HEK293 (cell line): ENCODE results near the gene TCF7L2.

Experiments used
- KLF10 ChIP-seq: fragments of 450-650 bp; IDR thresholded peaks from 2 replicates; pipeline ENCODE4 v1.5.1; 2018; ENCODE audit warnings: missing biosample characterization, mild to moderate bottlenecking, missing genetic modification characterization
- KLF9 ChIP-seq: fragments of 450-650 bp; formaldehyde crosslinking; IDR thresholded peaks from 2 replicates; pipeline ENCODE4 v1.5.1; 2016; ENCODE audit warnings: missing biosample characterization, missing genetic modification characterization, low read depth
- MYNN ChIP-seq: fragments of 450-650 bp; formaldehyde crosslinking; IDR thresholded peaks from 2 replicates; pipeline ENCODE4 v1.5.1; 2016; ENCODE audit warnings: missing biosample characterization, missing genetic modification characterization, borderline replicate concordance
- PBX3 ChIP-seq: sonication (generic); formaldehyde crosslinking; IDR thresholded peaks from 2 replicates; pipeline ENCODE4 v1.8.1; 2022; ENCODE audit warnings: mild to moderate bottlenecking, moderate library complexity, missing genetic modification reagents
- PRDM1 ChIP-seq: fragments of 450-650 bp; formaldehyde crosslinking; IDR thresholded peaks from 2 replicates; pipeline ENCODE4; 2016; ENCODE audit warnings: missing biosample characterization, missing genetic modification characterization
- PRDM6 ChIP-seq: fragments of 450-650 bp; formaldehyde crosslinking; IDR thresholded peaks from 2 replicates; pipeline ENCODE4 v1.5.1; 2017; ENCODE audit warnings: missing biosample characterization, missing genetic modification characterization
- SETDB1 ChIP-seq: IDR thresholded peaks from one replicate; pipeline ENCODE4 v1.6.1; 2017; ENCODE audit warnings: mild to moderate bottlenecking, low read length, moderate library complexity, mixed read lengths; ENCODE audit not compliant: insufficient read length
- SP2 ChIP-seq: fragments of 450-650 bp; formaldehyde crosslinking; IDR thresholded peaks from 2 replicates; pipeline ENCODE4 v1.5.1; 2016; ENCODE audit warnings: missing biosample characterization, missing genetic modification characterization
- YY1 ChIP-seq: fragments of 450-650 bp; formaldehyde crosslinking; IDR thresholded peaks from 2 replicates; pipeline ENCODE4 v1.5.1; 2018; ENCODE audit warnings: missing biosample characterization, missing genetic modification characterization
- YY2 ChIP-seq: fragments of 450-650 bp; formaldehyde crosslinking; IDR thresholded peaks from 2 replicates; pipeline ENCODE4 v1.5.1; 2016; ENCODE audit warnings: missing biosample characterization, missing genetic modification characterization
- ZBTB44 ChIP-seq: fragments of 450-650 bp; IDR thresholded peaks from 2 replicates; pipeline ENCODE4 v1.5.1; 2018; ENCODE audit warnings: missing biosample characterization, mild to moderate bottlenecking, missing genetic modification characterization
- ZBTB7A ChIP-seq: fragments of 450-650 bp; formaldehyde crosslinking; IDR thresholded peaks from 2 replicates; pipeline ENCODE4 v1.5.1; 2016; ENCODE audit warnings: low read depth, missing biosample characterization, missing genetic modification characterization
- ZFP37 ChIP-seq: fragments of 450-650 bp; formaldehyde crosslinking; IDR thresholded peaks from 2 replicates; pipeline ENCODE4 v1.5.1; 2016; ENCODE audit warnings: missing biosample characterization, missing genetic modification characterization
- ZNF138 ChIP-seq: fragments of 450-650 bp; formaldehyde crosslinking; IDR thresholded peaks from 2 replicates; pipeline ENCODE4 v1.5.1; 2016; ENCODE audit warnings: missing biosample characterization, missing genetic modification characterization, borderline replicate concordance
- ZNF140 ChIP-seq: fragments of 450-650 bp; formaldehyde crosslinking; IDR thresholded peaks from 2 replicates; pipeline ENCODE4 v1.5.1; 2016; ENCODE audit warnings: missing biosample characterization, missing genetic modification characterization
- ZNF16 ChIP-seq: fragments of 450-650 bp; formaldehyde crosslinking; IDR thresholded peaks from 2 replicates; pipeline ENCODE4 v1.5.1; 2016; ENCODE audit warnings: low read depth, missing biosample characterization, missing genetic modification characterization
- ZNF202 ChIP-seq: fragments of 450-650 bp; formaldehyde crosslinking; IDR thresholded peaks from 2 replicates; pipeline ENCODE4 v1.5.1; 2016; ENCODE audit warnings: missing biosample characterization, missing genetic modification characterization, borderline replicate concordance
- ZNF266 ChIP-seq: fragments of 450-650 bp; formaldehyde crosslinking; IDR thresholded peaks from 2 replicates; pipeline ENCODE4 v1.5.1; 2016; ENCODE audit warnings: missing biosample characterization, missing genetic modification characterization, low read depth
- ZNF280D ChIP-seq: fragments of 450-650 bp; formaldehyde crosslinking; IDR thresholded peaks from 2 replicates; pipeline ENCODE4 v1.5.1; 2016; ENCODE audit warnings: missing biosample characterization, missing genetic modification characterization
- ZNF350 ChIP-seq: fragments of 450-650 bp; formaldehyde crosslinking; IDR thresholded peaks from 2 replicates; pipeline ENCODE4 v1.5.0; 2017; ENCODE audit warnings: missing biosample characterization, mild to moderate bottlenecking, missing genetic modification characterization
- ZNF362 ChIP-seq: fragments of 450-650 bp; formaldehyde crosslinking; IDR thresholded peaks from 2 replicates; pipeline ENCODE4 v1.5.1; 2016; ENCODE audit warnings: missing biosample characterization, missing genetic modification characterization
- ZNF391 ChIP-seq: fragments of 450-650 bp; formaldehyde crosslinking; IDR thresholded peaks from 2 replicates; pipeline ENCODE4 v1.5.1; 2016; ENCODE audit warnings: low read depth, missing biosample characterization, missing genetic modification characterization, borderline replicate concordance
- ZNF394 ChIP-seq: fragments of 450-650 bp; formaldehyde crosslinking; IDR thresholded peaks from 2 replicates; pipeline ENCODE4 v1.5.1; 2016; ENCODE audit warnings: missing biosample characterization, missing genetic modification characterization, mild to moderate bottlenecking, moderate library complexity, borderline replicate concordance
- ZNF398 ChIP-seq: fragments of 450-650 bp; formaldehyde crosslinking; IDR thresholded peaks from 2 replicates; pipeline ENCODE4 v1.5.1; 2017; ENCODE audit warnings: missing biosample characterization, missing genetic modification characterization
- ZNF416 ChIP-seq: fragments of 450-650 bp; formaldehyde crosslinking; IDR thresholded peaks from 2 replicates; pipeline ENCODE4 v1.5.1; 2016; ENCODE audit warnings: missing biosample characterization, missing genetic modification characterization
- ZNF596 ChIP-seq: fragments of 450-650 bp; IDR thresholded peaks from 2 replicates; pipeline ENCODE4 v1.5.0; 2018; ENCODE audit warnings: missing biosample characterization, mild to moderate bottlenecking, missing genetic modification characterization, moderate library complexity
- ZSCAN23 ChIP-seq: fragments of 450-650 bp; formaldehyde crosslinking; IDR thresholded peaks from 2 replicates; pipeline ENCODE4 v1.5.1; 2016; ENCODE audit warnings: missing biosample characterization, missing genetic modification characterization

Gene TCF7L2

GRCh38 chr10:113063043-113063967, 113.3 kb downstream of the TCF7L2 start (continued):
- 0 out of 2 replicates have a peak, but pooled peaks have one; percentile 19 for TF ChIP-seq ZFP37
- TF ChIP-seq PBX3 (CRISPR knock-in tag): no peak
- TF ChIP-seq SETDB1: no peak
- no peak for TF ChIP-seq ZNF266 (tag by site-specific recombination)
- TF ChIP-seq PRDM6: peak; percentile 66
- TF ChIP-seq ZBTB44: 0 out of 2 replicates have a peak, but pooled peaks have one; percentile 4
- no peak for TF ChIP-seq ZSCAN23
- 0 out of 2 replicates have a peak, but pooled peaks have one; percentile 15 for TF ChIP-seq ZNF391 (tag by site-specific recombination)
- 0 out of 2 replicates have a peak, but pooled peaks have one; percentile 16 for TF ChIP-seq ZNF140 (tag by site-specific recombination)
- no peak for TF ChIP-seq KLF9 (tag by site-specific recombination)
- no peak for TF ChIP-seq ZNF280D (tag by site-specific recombination)
- no peak for TF ChIP-seq YY1
- TF ChIP-seq ZNF394 (tag by site-specific recombination): no peak
- no peak for TF ChIP-seq ZBTB7A (tag by site-specific recombination)
- TF ChIP-seq PRDM1: peak; percentile 87; the same call in 1 of the 2 replicates
- TF ChIP-seq ZNF596 (tag by site-specific recombination): no peak
- TF ChIP-seq YY2 (tag by site-specific recombination): no peak
- no peak for TF ChIP-seq ZNF350
- no peak for TF ChIP-seq ZNF202 (tag by site-specific recombination)
- TF ChIP-seq MYNN (tag by site-specific recombination): 0 out of 2 replicates have a peak, but pooled peaks have one; percentile 20
- peak; percentile 88 for TF ChIP-seq ZNF398
- TF ChIP-seq SP2 (tag by site-specific recombination): no peak
- TF ChIP-seq ZNF416 (tag by site-specific recombination): no peak
- TF ChIP-seq ZNF138 (tag by site-specific recombination): no peak
- TF ChIP-seq ZNF362 (tag by site-specific recombination): no peak
- no peak for TF ChIP-seq KLF10
- no peak for TF ChIP-seq ZNF16 (tag by site-specific recombination)
